ENCODE measurements around the gene SIPA1L3.

- TF ChIP-seq CTCF (conservative IDR thresholded peaks at IDR 0.05; ENCODE audit: low read depth in 2 of 2) (peak; percentile 78 to 80), JUNB (IDR thresholded peaks at IDR 0.05; ENCODE audit: unreplicated experiment) (no peak), ETS1 (IDR thresholded peaks at IDR 0.05) (no peak), EZH2 (IDR thresholded peaks at IDR 0.05; ENCODE audit: low read depth, unreplicated experiment) (no peak), REST (IDR thresholded peaks at IDR 0.05; ENCODE audit: unreplicated experiment) (no peak)
These were observed 227.6 kb downstream of the SIPA1L3 start for GRCh38 chr19:38134540-38135149.

All from GM23338 (cell line).